K562 (cell line): ENCODE measurements around the gene EEF2K. TPM values are rescaled to one million over a fixed set of nuclear protein-coding genes. Genes with fewer than 3 reads are reported as not detected.

ENCODE experiments used
- ATAC-seq: fragments of 200-7000 bp; cut with Tn5 transposase; 3 replicates; pipeline ENCODE4 v1.9.1; 2020; ENCODE audit warnings: moderate library complexity
- BruUV-seq: library from RNA; stranded (reverse); fragments of 400-500 nt; replicated peaks from 2 replicates; lab custom pipeline; 2021; lab: Mats Ljungman, UMichigan
- CTCF ChIA-PET: fragments of 300-600 bp; formaldehyde crosslinking; extraction: SDS; loops from one replicate; lab custom pipeline; 2021; ENCODE audit warnings: low intra/inter-chr PET ratio; lab: Yijun Ruan, JAX
- POLR2A ChIA-PET: fragments of 300-600, 350-650 bp; sonication (Branson Sonifier 250); formaldehyde crosslinking; extraction: SDS; loops from one replicate; lab custom pipeline; 2021; ENCODE audit warnings: antibody characterized with exemption, inconsistent platforms; lab: Yijun Ruan, JAX
- DNase-seq, 4 experiments: peaks; one replicate each; pipeline versions ENCODE4 v3.0.0 to v3.0.0-alpha.2; 2011 to 2018; ENCODE audit warnings: low spot score in 3 of 4, mixed read lengths in 3 of 4; ENCODE audit errors: extremely low read depth in 1 of 4
- FAIRE-seq: peaks from 2 replicates; lab custom pipeline; 2011; peaks lifted over from hg19 to GRCh38; lab: Jason Lieb, UNC
- H2AFZ ChIP-seq: 2 replicates; pipeline ENCODE4 v1.6.0; 2011; ENCODE audit warnings: low read depth, low read length, control low read depth, inconsistent platforms
- H3K27ac ChIP-seq: fragments of 200-600 bp; 3 replicates; pipeline ENCODE4 v1.8.0; 2011; ENCODE audit warnings: low read depth, mild to moderate bottlenecking, control low read depth, inconsistent platforms, low read length, moderate library complexity, mixed read lengths; ENCODE audit errors: extremely low read depth
- H3K27me3 ChIP-seq, 2 experiments: fragments of 300-600 bp in 1 of 2; 2 replicates in 1 of 2; 3 replicates in 1 of 2; pipeline versions ENCODE4 v1.6.0 to v1.8.0; 2011; ENCODE audit warnings: inconsistent platforms in 2 of 2, low read length in 2 of 2, mild to moderate bottlenecking in 1 of 2, mixed read lengths in 1 of 2, moderate library complexity in 1 of 2; ENCODE audit not compliant: control insufficient read depth in 2 of 2, insufficient read depth in 2 of 2
- H3K36me3 ChIP-seq: fragments of 300-600 bp; 3 replicates; pipeline ENCODE4 v1.8.0; 2011; ENCODE audit warnings: mild to moderate bottlenecking, low read length, inconsistent platforms; ENCODE audit not compliant: control insufficient read depth, insufficient read depth
- H3K4me1 ChIP-seq, 2 experiments: fragments of 200-600 bp in 1 of 2; replicated peaks in 1 of 2; 2 replicates in 1 of 2; 3 replicates in 1 of 2; pipeline versions ENCODE4 v1.5.1 to v1.8.0; 2011; ENCODE audit warnings: inconsistent platforms in 2 of 2, low read length in 2 of 2, mild to moderate bottlenecking in 1 of 2, mixed read lengths in 1 of 2, moderate library complexity in 1 of 2; ENCODE audit not compliant: control insufficient read depth in 2 of 2, insufficient read depth in 2 of 2
- H3K4me2 ChIP-seq: 2 replicates; pipeline ENCODE4 v1.6.1; 2011; ENCODE audit warnings: low read length, control low read depth, inconsistent platforms, mixed read lengths; ENCODE audit not compliant: insufficient read depth
- H3K4me3 ChIP-seq: fragments of 200-600 bp; sonication (generic), shearing (Covaris generic); 2 replicates; pipeline ENCODE4 v1.5.1; 2016; ENCODE audit warnings: control low read depth, inconsistent platforms
- H3K79me2 ChIP-seq: fragments of 200-600 bp; 3 replicates; pipeline ENCODE4 v1.8.0; 2011; ENCODE audit warnings: low read length, inconsistent platforms; ENCODE audit not compliant: control insufficient read depth, insufficient read depth
- H3K9ac ChIP-seq, 2 experiments: 2 replicates each; pipeline versions ENCODE4 v1.6.0 to v1.6.1; 2011; ENCODE audit warnings: low read depth in 2 of 2, low read length in 2 of 2, control low read depth in 1 of 2, inconsistent platforms in 1 of 2, mild to moderate bottlenecking in 1 of 2, mixed read lengths in 1 of 2; ENCODE audit not compliant: insufficient read depth in 1 of 2
- H3K9me1 ChIP-seq: one replicate; pipeline ENCODE4 v1.6.0; 2011; ENCODE audit warnings: inconsistent platforms, mild to moderate bottlenecking, low read length, moderate library complexity; ENCODE audit not compliant: control insufficient read depth, insufficient read depth
- H3K9me3 ChIP-seq: replicated peaks from 2 replicates; pipeline ENCODE4 v1.5.1; 2011; ENCODE audit warnings: low read depth, low read length, inconsistent platforms; ENCODE audit not compliant: control insufficient read depth, insufficient read depth
- H4K20me1 ChIP-seq: replicated peaks from 2 replicates; pipeline ENCODE4 v1.6.1; 2011; ENCODE audit warnings: low read length, inconsistent platforms, mixed read lengths; ENCODE audit not compliant: control insufficient read depth, insufficient read depth
- TRIM24 ChIP-seq, 2 experiments: fragments of 450-650 bp; IDR thresholded peaks; 2 replicates each; pipeline ENCODE4 v1.6.1; 2016
- ZFX ChIP-seq: sonication (generic); formaldehyde crosslinking; IDR thresholded peaks from 2 replicates; pipeline ENCODE4 v1.8.0; 2022; ENCODE audit warnings: mild to moderate bottlenecking, missing genetic modification reagents, moderate library complexity
- ZKSCAN8 ChIP-seq: fragments of 200-800 bp; sonication (Bioruptor generic); IDR thresholded peaks from 2 replicates; pipeline ENCODE4 v1.6.1; 2016; ENCODE audit warnings: missing genetic modification characterization, missing compliant biosample characterization
- ZNF584 ChIP-seq: fragments of 200-800 bp; sonication (Bioruptor generic); IDR thresholded peaks from 2 replicates; pipeline ENCODE4 v1.6.1; 2016; ENCODE audit warnings: low read depth, mild to moderate bottlenecking, missing genetic modification characterization, missing compliant biosample characterization
- WGBS: fragments of 100-300 bp; shearing (Covaris generic); methylation state at CpG from one replicate; pipeline ENCODE4 v1.1.6; 2016; ENCODE audit warnings: low coverage, mixed read lengths; ENCODE audit not compliant: insufficient coverage; ENCODE audit errors: missing lambda C conversion rate; 5-methylcytosine and 5-hydroxymethylcytosine counted together
- in situ Hi-C: fragments of 300-500 bp; cut with MboI; formaldehyde crosslinking; loops from 4 replicates; pipeline ENCODE4 v1.15.0; 2018; ENCODE audit warnings: inconsistent platforms, mixed read lengths
- intact Hi-C: fragments of 100-400 bp; cut with micrococcal nuclease; formaldehyde crosslinking; loops from 2 replicates; pipeline ENCODE4 v1.14.2; 2022
- polyA plus RNA-seq, 8 experiments: library from polyadenylated mRNA; depleted of rRNA in 4 of 8; stranded (reverse) in 5 of 8; unstranded in 3 of 8; fragments of >200 nt; fragmentation: Nextera tagmentation in 2 of 8; fragmentation: Illumina TruSeq in 1 of 8; extraction: Ambion mirVana in 2 of 8; extraction: Trizol in 1 of 8; gene quantifications; 2 replicates each; pipeline versions ENCODE4 v1.2.1 to v1.2.3, GENCODE V29; 2011 to 2014; ENCODE audit warnings: inconsistent platforms in 1 of 8, missing spikeins in 1 of 8
- total RNA-seq, 7 experiments: library from RNA; depleted of rRNA in 6 of 7; stranded (reverse); fragments of >200 nt in 6 of 7; fragmentation: Illumina TruSeq in 2 of 7; extraction: Trizol in 2 of 7; gene quantifications; 2 replicates each; pipeline versions ENCODE4 v1.2.1 to v1.2.3, GENCODE V29; 2011 to 2021; ENCODE audit warnings: low replicate concordance in 1 of 7
- TF ChIP-seq, protein P1 (sequence below), 2 experiments: fragments of 450-650 bp in 1 of 2; sonication (generic) in 1 of 2; formaldehyde crosslinking in 1 of 2; IDR thresholded peaks; 2 replicates each; pipeline versions ENCODE4 v1.7.1 to v1.9.0; 2016 to 2022; ENCODE audit warnings: inconsistent platforms in 1 of 2, mild to moderate bottlenecking in 1 of 2, missing genetic modification reagents in 1 of 2
- TF ChIP-seq, protein P2 (sequence below): IDR thresholded peaks from 3 replicates; pipeline ENCODE4 v1.6.1; 2011; ENCODE audit warnings: borderline replicate concordance, mild to moderate bottlenecking, moderate library complexity; ENCODE audit not compliant: insufficient read length; ENCODE audit errors: extremely low read depth
- TF ChIP-seq, protein P3 (sequence below): sonication (generic); formaldehyde crosslinking; IDR thresholded peaks from 2 replicates; pipeline ENCODE4 v1.8.1; 2023; ENCODE audit warnings: mild to moderate bottlenecking, missing genetic modification reagents

EEF2K gene
- total and polyA plus RNA-seq, 9 of the 15 experiments (the other 6 are each of a cell fraction or from before 2014, with no cell fraction given), result 3.0 to 35.2 (median 12.2) TPM

DNA sequence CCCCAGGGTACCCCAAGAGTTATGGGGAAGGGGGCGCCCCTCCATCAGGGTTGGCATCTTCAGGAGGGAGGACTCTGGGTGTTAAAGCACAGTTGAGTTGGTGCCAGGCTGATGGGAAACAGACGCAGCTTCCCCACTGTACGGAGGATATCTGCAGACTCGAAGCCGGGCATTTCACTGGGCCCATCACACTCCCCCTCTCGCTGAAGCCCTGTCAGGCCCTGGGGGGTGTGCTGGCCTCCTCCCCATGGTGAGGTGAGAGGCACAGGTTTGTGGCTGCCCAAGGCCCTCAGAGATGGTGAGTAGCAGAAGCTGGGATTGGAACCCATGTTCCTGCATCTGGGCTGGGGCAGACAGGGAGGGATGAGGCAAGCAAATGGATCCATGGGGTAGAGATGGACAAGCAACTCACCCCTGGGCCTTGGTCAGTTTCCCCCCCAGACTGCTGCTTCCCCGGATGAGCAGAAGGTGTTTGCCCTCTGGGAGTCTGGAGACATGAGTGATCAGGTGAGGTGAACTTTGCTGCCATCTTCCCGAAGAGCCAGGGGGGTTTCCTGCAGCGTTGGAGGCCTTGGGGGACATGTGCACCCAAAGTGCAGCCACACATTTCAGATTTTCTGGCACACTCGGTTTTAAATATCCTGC, 122.1 kb downstream of the EEF2K start:
- POLR2A ChIA-PET, result interaction anchor here (0.7 kb wide), 2 partner anchors 21 to 1156 kb away, joined by 3 read pairs; no protein-coding TSS in a partner anchor
- WGBS, result 94% methylated on average over 9 of the region's 10 CpGs
- Histone ChIP-seq H3K4me3 (no peak overlapping the region), H3K9me3 (no peaks in the 10 kb centered on the region), H3K36me3 (peaks cover 97% of the 10 kb centered on the region), H3K9me1 (no peaks in the 10 kb centered on the region), H3K4me1 (peaks cover 0 to 4% of the 10 kb centered on the region in 2 experiments; a peak in 1 of 5 replicates), H3K4me2 (no peak overlapping the region), H3K27ac (no peak overlapping the region), H2AFZ (no peak overlapping the region), H3K27me3 (no peaks in the 10 kb centered on the region), H3K9ac (no peak overlapping the region), H4K20me1 (peaks cover 6% of the 10 kb centered on the region; the same call in 1 of the 2 replicates), H3K79me2 (no peaks in the 10 kb centered on the region)
- in situ Hi-C loops (no loop called here), intact Hi-C loops (loop anchor here (10.0 kb wide), 1 partner anchor 1143 kb away; no protein-coding TSS in a partner anchor)
- FAIRE-seq (no peak), ATAC-seq (no peak), DNase-seq (no peak)
- no TSS peak for BruUV-seq
- CTCF ChIA-PET, result no interaction called here
- TF ChIP-seq TRIM24 (IDR thresholded peaks at IDR 0.05) (no peak), ZFX (CRISPR knock-in tag) (no peak), ZKSCAN8 (CRISPR knock-in tag) (no peak), ZNF584 (CRISPR knock-in tag) (no peak)
- TF ChIP-seq, protein P1, sequence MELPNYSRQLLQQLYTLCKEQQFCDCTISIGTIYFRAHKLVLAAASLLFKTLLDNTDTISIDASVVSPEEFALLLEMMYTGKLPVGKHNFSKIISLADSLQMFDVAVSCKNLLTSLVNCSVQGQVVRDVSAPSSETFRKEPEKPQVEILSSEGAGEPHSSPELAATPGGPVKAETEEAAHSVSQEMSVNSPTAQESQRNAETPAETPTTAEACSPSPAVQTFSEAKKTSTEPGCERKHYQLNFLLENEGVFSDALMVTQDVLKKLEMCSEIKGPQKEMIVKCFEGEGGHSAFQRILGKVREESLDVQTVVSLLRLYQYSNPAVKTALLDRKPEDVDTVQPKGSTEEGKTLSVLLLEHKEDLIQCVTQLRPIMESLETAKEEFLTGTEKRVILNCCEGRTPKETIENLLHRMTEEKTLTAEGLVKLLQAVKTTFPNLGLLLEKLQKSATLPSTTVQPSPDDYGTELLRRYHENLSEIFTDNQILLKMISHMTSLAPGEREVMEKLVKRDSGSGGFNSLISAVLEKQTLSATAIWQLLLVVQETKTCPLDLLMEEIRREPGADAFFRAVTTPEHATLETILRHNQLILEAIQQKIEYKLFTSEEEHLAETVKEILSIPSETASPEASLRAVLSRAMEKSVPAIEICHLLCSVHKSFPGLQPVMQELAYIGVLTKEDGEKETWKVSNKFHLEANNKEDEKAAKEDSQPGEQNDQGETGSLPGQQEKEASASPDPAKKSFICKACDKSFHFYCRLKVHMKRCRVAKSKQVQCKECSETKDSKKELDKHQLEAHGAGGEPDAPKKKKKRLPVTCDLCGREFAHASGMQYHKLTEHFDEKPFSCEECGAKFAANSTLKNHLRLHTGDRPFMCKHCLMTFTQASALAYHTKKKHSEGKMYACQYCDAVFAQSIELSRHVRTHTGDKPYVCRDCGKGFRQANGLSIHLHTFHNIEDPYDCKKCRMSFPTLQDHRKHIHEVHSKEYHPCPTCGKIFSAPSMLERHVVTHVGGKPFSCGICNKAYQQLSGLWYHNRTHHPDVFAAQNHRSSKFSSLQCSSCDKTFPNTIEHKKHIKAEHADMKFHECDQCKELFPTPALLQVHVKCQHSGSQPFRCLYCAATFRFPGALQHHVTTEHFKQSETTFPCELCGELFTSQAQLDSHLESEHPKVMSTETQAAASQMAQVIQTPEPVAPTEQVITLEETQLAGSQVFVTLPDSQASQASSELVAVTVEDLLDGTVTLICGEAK (IDR thresholded peaks at IDR 0.05), result no peak
- TF ChIP-seq, protein P1 (CRISPR knock-in tag; IDR thresholded peaks at IDR 0.05), result no peak
- TF ChIP-seq, protein P2, sequence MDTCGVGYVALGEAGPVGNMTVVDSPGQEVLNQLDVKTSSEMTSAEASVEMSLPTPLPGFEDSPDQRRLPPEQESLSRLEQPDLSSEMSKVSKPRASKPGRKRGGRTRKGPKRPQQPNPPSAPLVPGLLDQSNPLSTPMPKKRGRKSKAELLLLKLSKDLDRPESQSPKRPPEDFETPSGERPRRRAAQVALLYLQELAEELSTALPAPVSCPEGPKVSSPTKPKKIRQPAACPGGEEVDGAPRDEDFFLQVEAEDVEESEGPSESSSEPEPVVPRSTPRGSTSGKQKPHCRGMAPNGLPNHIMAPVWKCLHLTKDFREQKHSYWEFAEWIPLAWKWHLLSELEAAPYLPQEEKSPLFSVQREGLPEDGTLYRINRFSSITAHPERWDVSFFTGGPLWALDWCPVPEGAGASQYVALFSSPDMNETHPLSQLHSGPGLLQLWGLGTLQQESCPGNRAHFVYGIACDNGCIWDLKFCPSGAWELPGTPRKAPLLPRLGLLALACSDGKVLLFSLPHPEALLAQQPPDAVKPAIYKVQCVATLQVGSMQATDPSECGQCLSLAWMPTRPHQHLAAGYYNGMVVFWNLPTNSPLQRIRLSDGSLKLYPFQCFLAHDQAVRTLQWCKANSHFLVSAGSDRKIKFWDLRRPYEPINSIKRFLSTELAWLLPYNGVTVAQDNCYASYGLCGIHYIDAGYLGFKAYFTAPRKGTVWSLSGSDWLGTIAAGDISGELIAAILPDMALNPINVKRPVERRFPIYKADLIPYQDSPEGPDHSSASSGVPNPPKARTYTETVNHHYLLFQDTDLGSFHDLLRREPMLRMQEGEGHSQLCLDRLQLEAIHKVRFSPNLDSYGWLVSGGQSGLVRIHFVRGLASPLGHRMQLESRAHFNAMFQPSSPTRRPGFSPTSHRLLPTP, result no peak
- TF ChIP-seq, protein P3, sequence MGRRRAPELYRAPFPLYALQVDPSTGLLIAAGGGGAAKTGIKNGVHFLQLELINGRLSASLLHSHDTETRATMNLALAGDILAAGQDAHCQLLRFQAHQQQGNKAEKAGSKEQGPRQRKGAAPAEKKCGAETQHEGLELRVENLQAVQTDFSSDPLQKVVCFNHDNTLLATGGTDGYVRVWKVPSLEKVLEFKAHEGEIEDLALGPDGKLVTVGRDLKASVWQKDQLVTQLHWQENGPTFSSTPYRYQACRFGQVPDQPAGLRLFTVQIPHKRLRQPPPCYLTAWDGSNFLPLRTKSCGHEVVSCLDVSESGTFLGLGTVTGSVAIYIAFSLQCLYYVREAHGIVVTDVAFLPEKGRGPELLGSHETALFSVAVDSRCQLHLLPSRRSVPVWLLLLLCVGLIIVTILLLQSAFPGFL (CRISPR knock-in tag), result no peak
